ENCODE data around the gene PEX14.

DNA sequence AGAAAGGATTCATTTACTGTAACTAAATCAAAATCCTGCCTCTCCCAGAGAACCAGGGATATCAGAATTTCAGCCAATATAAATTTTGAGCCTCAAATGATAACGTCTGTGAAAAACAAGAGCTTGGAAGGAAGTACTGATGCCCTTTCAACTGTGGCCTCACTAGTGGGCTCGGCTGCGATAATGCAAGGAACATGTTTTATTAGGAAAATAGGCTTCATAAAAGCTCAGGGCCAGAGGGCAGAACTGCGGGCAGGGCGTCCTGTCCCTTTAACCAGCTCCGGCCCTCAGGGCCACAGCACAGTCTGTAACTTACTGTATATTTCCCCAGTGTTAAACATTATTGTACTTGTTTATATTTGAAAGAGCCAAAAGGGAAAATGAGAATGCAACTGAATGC lies 122.0 kb downstream of the PEX14 start:
- TF ChIP-seq CTCF (IDR thresholded peaks at IDR 0.05): no peak
- TF ChIP-seq POLR2A (IDR thresholded peaks at IDR 0.05): no peak
- no peak for TF ChIP-seq EP300 (IDR thresholded peaks at IDR 0.05)
- TF ChIP-seq POLR2AphosphoS5 (IDR thresholded peaks at IDR 0.05): no peak
